ENCODE data around the gene LMO7. TPM values are rescaled to one million over a fixed set of nuclear protein-coding genes. Genes with fewer than 3 reads are reported as not detected.
"Not testable (repeated sequence)": the region's sequence is repeated elsewhere in the genome, so short reads cannot be mapped to it uniquely, and the experiment has no call there.

Gene LMO7
- total and polyA plus RNA-seq, 2 of the 13 experiments (the other 11 are each of a cell fraction or from before 2014, with no cell fraction given) = 34.0 to 121 TPM

- BruUV-seq (replicated peaks); in situ Hi-C loops (cut with HindIII; ENCODE audit: extremely low pct_ligation_motif_present, low pct_unique_long_range_greater_than_20kb); H3K9ac ChIP-seq (ENCODE audit: insufficient read depth, low read depth, low read length); H3K27ac ChIP-seq (ENCODE audit: extremely low read length, insufficient read depth, low read length); H3K4me2 ChIP-seq (ENCODE audit: low read depth, low read length); H3K27me3 ChIP-seq (ENCODE audit: control insufficient read depth in 1 of 2, insufficient read depth in 2 of 2, low read length in 2 of 2); CTCF ChIA-PET (ENCODE audit: low intra/inter-chr PET ratio, low total read pairs); H4K20me1 ChIP-seq (ENCODE audit: insufficient read depth, low read length); H3K79me2 ChIP-seq (ENCODE audit: insufficient read depth, low read length); H2AFZ ChIP-seq (ENCODE audit: low read length); H3K9me3 ChIP-seq (ENCODE audit: low read length); H3K4me3 ChIP-seq (replicated peaks in 1 of 3; ENCODE audit: insufficient read depth in 1 of 3, low read depth in 2 of 3, low read length in 3 of 3); DNase-seq (ENCODE audit: low spot score); FAIRE-seq; H3K36me3 ChIP-seq (replicated peaks in 1 of 2; ENCODE audit: control insufficient read depth in 1 of 2, insufficient read depth in 2 of 2, low read length in 2 of 2); intact Hi-C loops (cut with micrococcal nuclease; ENCODE audit: unreplicated experiment); ATAC-seq; TF ChIP-seq FOXA1 (IDR thresholded peaks at IDR 0.05): not testable (repeated sequence)
- H3K4me1 ChIP-seq (ENCODE audit: insufficient read depth, low read length) = peaks cover 15% of the 10 kb centered on the region; the same call in 1 of the 2 replicates
- WGBS (ENCODE audit: low lambda C conversion rate) = 67% methylated on average over 10 of the region's 11 CpGs
- peak; percentile 86 for TF ChIP-seq ZNF281 (CRISPR knock-in tag; IDR thresholded peaks at IDR 0.05; ENCODE audit: borderline replicate concordance)
- peak; percentile 43; the same call in 1 of the 2 replicates for TF ChIP-seq ZMYM4 (CRISPR knock-in tag; IDR thresholded peaks at IDR 0.05)
- TF ChIP-seq FOXA3 (CRISPR knock-in tag; IDR thresholded peaks at IDR 0.05) = peak; percentile 61
- TF ChIP-seq FOXA1 (CRISPR knock-in tag; IDR thresholded peaks at IDR 0.05) = peak; percentile 64
- peak; percentile 24; the same call in 1 of the 2 replicates for TF ChIP-seq ARID5B (CRISPR knock-in tag; IDR thresholded peaks at IDR 0.05)
- 0 out of 2 replicates have a peak, but pooled peaks have one; percentile 18 for TF ChIP-seq HOXA3 (CRISPR knock-in tag; IDR thresholded peaks at IDR 0.05)
- peak; percentile 32; the same call in 1 of the 2 replicates for TF ChIP-seq ZGPAT (CRISPR knock-in tag; IDR thresholded peaks at IDR 0.05)
- POLR2A ChIA-PET = interaction anchor here (1.6 kb wide), 1 partner anchor 27 kb away, joined by 4 read pairs; no protein-coding TSS in a partner anchor
Observed at GRCh38 chr13:75733113-75733512, 97.0 kb downstream of the LMO7 start.

All from HepG2 (cell line).